ENCODE results near the gene UTP3.
"Not testable (repeated sequence)": the region's sequence is repeated elsewhere in the genome, so short reads cannot be mapped to it uniquely, and the experiment has no call there.

UTP3 gene

DNA sequence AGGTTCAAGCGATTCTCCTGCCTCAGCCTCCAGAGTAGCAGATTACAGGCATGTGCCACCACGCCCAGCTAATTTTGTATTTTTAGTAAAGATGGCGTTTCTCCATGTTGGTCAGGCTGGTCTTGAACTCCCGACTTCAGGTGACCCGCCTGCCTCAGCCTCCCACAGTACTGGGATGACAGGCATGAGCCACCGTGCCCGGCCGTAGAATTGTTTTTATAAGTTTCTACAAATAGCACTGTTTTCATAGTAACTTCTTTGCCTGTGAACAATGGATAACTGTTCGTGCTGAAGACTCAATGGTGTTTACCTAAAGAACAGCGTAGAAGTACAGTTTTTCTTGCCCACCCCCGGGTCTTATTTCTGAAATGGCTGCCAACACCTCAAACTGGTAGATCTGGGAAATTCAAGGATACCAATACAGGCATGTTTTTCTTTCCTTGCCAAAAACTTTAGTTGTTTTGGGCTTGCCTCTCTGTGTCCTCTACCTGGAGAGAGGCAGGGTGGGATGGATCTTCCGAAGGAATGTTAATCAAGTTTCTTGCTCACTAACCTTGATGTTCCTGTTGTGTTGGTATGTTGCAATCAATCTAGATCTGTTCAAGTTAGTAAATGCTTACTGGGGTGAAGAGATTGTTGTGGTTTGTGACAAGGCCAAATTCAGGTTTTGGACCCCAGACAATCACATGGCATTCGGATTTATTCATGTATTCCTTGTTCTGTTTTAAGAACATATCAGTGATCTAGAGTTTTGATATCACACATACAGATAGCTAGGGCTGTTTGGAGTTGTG is 30.7 kb downstream of the UTP3 start:
- DNase-seq: no peak

DNA sequence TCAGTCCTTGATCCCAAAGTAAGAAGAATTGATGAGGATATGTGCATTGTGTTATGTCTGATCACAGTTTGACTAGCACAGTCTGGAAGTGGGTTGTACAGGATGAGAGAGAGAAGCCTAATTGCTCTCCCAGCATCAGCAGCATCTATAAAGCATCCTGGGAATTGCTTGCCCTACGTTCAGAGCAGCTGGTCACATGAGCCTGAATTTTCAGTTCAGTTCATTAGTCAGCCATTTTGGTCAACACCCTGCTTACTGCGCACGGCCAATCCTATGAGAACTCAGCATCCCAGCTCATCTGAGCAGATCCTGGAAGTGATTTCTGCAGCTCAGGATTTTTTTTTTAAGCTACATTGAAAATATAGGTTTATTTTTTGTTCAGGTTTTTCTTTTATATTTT is 33.4 kb downstream of the UTP3 start, which contains the start of gene RUFY3:
Gene RUFY3 (plus strand): TSS at position 218 of the 400 bp plus-strand sequence. CDS start 610 bp downstream, outside the sequence.
- DNase-seq: no peak

DNA sequence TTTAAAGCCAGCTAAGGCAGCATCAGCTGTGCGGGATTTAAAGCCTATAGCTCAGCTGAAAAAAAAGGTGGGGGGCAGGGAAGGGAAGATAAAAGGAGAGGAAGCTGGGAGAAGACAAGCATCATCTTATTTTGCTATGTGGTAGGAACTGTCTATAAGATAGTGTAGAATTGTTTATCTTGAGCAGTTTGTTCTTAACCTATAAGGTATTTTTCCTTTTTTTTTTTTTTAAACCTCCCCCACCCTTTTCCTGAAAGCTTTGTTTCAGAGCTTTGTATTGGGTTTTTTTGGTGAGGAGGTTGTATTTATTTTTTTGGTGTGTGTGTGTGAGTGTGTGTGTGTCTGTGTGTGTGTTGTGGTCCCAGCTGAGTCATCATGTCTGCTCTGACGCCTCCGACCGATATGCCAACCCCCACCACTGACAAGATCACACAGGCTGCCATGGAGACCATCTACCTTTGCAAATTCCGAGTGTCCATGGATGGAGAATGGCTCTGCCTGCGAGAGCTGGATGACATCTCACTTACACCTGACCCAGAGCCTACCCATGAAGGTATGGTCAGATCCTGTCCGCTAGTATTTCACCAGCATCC is 34.0 kb downstream of the UTP3 start:
- DNase-seq: peak; percentile 40

DNA sequence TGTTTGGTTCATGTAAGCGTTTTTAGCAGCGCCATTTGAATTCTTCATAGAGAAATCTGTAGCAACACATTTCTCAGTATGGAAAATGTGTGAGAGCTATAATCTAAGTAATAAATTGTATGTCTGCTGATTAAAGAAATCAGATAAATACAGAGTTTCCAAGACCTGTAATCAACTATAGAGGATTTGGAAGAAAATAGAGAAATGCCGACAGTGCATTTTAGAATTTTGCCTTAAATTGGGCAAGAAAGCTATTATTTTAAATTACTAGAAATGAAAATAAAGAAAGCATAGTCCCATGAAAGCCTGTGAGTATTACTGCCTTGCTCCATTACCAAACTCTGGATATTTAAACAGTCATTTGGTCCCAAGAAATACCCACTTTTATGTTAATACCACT is 36.1 kb downstream of the UTP3 start:
- DNase-seq: no peak

DNA sequence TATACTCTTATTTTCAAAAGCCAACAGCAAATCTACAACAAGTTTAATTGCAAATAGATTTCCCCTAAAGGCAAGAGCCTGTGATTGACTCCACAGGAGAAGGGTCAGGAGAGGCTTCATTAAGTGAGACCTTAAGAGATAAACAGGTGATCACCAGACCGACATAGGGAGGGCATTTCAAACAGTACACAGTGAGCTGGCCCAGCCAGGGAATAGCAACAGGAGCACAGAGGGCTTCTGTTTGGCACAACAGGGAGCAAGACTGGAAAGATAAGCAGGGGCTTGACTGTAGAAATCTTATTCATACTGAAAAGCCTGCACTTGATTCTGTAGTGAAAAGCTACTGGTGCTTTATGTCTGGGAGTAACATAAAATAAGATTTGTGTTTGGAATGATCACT is 37.3 kb downstream of the UTP3 start:
- no peak for DNase-seq

DNA sequence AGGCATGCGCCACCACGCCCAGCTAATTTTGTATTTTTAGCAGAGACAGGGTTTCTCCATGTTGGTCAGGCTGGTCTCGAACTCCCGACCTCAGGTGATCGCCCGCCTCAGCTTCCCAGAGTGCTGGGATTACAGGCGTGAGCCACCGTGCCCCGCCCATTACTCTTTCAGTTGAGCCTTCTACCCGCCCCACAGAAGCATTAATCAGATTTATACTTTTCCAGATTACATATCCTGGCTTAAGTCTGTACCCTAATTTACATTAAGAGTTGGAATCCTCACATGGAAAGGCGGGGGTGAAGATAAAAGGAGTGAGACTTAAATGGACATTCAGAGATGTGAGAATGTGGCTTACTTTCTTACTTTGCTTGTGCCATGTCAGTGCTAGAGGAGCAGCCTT is 38.2 kb downstream of the UTP3 start:
- not testable (repeated sequence) for DNase-seq

DNA sequence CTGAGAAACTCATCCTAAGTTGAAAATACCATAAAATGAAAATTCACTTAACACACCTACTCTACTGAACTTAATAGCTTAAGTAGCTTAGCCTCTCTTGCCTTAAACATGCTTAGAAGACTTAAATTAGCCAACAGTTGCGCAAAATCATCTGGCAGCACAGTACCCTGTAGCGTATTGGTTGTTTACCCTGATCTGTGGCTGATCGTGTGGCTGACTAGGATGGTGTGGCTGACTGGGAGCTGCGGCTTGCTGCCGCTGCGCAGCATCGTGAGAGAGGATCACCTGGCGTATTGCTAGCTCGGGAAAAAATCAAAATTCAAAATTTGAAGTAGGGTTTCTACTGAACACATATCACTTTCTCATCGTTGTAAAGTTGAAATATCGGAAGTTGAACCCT is 39.8 kb downstream of the UTP3 start:
- DNase-seq: no peak

DNA sequence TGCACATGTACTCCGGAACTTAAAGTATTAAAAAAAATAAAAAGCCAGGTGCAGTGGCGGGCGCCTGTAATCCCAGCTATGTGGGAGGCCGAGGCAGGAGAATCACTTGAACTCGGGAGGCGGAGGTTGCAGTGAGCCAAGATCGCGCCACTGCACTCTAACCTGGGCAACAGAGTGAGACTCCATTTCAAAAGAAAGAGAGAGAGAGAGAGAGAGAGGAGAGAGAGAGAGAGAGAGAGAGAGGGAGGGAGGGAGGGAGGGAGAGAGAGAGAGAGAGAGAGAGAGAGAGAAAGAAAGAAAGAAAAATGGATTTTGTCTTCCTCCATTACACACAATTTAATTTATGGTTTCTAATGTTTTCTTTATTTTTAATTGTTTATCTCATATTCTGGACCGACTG is 44.5 kb downstream of the UTP3 start:
- DNase-seq: not testable (repeated sequence)

DNA sequence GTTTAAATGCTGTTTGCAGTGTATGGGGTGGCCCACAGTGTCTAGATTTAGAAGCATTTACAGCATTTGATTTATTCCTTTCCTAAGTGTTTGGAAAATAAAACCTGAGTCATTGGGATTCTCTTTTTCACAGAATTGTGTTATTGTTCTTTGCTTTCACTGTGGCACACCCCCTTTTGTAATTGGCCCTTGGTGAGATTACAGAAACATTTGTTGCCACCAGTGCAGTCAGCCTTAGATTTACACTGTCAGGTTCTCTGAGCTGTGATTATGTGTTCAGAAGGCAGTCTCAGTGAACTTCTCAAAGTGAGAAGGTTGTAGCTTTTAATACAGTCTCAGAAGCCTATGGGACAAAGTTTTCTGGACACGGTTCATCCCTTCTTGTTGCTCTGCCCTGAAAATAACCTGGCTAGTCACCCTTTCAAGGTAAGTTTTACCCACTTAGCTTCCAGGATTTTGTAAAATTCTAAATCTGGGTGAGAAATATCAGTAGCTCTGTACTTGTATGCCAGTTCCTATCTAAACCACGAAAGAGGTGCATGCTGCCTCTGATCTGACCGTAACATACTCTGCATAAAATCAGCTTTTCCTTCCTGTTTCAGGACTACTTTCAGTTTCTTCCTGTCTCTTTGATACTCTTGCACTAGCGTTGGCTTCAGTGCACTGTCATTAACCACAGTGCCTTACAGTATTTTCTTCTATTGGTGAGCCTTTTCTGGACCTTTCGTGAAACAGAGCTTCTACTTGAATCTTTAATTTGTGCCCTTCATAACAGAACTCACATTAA is 46.0 kb downstream of the UTP3 start:
- peak; percentile 11 for DNase-seq

DNA sequence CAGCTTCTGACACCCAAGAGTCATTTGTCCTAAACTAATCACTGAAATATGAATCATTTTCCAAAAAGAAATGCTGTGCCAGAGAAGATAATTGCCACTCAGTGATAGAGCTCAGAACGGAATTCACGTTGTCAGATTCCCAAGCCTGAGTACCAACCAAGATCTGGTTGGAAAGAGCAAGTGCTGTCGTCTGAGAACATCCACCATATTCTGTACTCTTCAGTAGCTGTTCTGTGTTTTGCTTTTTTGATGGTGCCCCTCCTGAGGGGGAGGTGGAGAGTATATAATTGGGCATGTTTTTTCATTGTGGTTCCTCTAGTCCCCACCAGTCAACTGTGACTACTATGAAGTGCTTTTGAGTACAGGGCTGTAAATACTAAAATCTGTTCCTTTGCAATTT is 46.6 kb downstream of the UTP3 start:
- no peak for DNase-seq

DNA sequence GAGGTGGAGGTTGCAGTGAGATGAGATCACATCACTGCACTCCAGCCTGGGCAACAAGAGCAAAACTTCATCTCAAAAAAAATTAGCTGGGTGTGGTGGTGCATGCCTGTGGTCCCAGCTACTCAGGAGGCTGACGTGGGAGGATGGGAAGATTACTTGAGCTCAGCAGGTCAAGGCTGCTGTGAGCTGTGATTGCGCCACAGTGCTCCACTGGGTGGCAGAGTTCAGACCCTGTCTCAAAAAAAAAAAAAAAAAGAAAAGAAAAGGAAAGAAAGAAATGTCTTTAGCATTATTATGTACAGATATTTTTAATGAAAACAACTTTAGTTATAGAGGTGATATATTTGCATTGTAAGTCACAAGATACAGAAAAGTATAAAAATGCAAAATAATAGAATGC is 47.6 kb downstream of the UTP3 start:
- DNase-seq: peak; percentile 16

DNA sequence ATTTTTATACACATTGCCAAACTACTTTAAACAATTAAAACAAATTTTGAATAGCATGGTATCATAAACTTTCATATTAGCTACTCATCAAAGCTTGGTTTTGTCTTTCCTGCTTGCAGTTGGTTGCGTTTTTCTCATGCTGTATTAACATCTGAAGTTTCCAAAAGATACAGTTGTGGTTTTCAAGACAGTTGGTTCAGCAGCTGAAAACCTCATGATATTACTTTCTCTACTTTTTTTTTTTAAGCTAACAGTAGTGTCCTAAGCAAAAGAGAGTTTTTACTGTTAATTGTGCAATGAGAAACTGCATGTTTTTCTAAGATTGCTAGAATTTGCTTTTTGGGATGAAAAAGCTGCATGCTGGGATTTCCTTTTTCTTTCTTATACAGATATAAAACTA is 48.7 kb downstream of the UTP3 start:
- DNase-seq: no peak

DNA sequence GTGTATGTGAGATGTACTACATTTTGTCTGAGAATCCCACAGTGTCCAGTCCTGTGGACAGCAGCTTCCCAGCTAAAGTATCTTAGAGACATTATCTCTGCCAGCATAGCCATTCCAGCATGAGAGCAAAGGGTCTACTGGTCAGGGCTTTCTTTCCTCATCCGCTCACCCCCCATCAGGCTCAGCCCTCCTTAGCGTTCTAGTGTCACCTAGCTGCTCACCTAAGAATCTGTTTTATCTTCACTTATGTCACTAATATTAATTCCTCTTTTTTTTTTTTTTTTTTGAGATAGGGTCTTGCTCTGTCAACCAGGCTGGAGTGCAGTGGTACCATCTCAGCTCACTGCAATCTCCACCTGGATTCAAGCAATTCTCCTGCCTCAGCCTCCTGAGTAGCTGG is 49.1 kb downstream of the UTP3 start:
- no peak for DNase-seq

DNA sequence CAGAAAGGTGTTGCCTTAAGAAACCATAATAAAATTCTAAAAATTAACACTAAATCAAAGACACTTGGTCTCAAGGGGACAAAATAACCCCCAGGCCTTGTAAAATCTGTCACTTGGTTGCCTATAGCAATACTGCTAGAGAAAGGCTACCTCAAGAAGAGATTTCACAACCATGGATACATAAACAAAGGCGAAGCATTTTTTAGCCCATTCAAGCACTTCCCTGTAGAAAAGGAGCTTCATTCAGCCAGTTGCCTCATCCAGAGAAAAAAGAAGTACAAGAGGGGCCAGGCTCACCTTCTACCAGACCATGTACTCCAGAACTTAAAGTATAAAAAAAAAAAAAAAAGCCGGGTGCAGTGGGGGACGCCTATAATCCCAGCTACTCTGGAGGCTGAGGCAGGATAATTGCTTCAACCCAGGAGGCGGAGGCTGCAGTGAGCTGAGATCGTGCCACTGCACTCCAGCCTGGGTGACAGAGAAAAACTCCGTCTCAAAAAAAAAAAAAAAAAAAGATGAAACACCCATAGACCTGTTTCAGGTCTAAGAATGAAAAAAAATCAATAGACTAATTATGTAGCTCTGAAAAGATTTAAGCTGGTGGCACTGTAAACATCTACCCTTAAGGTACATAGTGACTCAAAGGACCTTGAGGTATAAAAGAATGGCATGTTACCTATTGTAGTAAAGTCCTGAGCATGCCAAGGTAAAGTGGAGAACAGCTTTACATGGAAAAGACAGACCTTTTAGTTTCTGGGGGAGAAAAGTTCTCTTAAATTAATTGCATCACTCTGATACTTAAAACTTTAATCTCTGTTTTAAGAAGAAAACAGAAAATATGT is 51.4 kb downstream of the UTP3 start:
- no peak for DNase-seq
